HUES64 (cell line): Measurements from ENCODE around the gene CADPS.

ENCODE experiments used
- H3K27ac ChIP-seq: 2 replicates; pipeline ENCODE4 v1.7.0; 2013; ENCODE audit warnings: low read depth, low read length, inconsistent platforms
- H3K27me3 ChIP-seq: 2 replicates; pipeline ENCODE4 v1.6.1; 2013; ENCODE audit warnings: mild to moderate bottlenecking, low read length; ENCODE audit not compliant: insufficient read depth
- H3K36me3 ChIP-seq: 2 replicates; pipeline ENCODE4 v1.6.1; 2013; ENCODE audit warnings: mild to moderate bottlenecking, low read length; ENCODE audit not compliant: insufficient read depth
- H3K4me1 ChIP-seq: 2 replicates; pipeline ENCODE4 v1.6.1; 2013; ENCODE audit warnings: mild to moderate bottlenecking, low read length, moderate library complexity; ENCODE audit not compliant: insufficient read depth
- H3K4me3 ChIP-seq: 2 replicates; pipeline ENCODE4 v1.5.1; 2013; ENCODE audit warnings: mild to moderate bottlenecking, low read length, moderate library complexity
- H3K9ac ChIP-seq: 2 replicates; pipeline ENCODE4 v1.6.1; 2013; ENCODE audit warnings: mild to moderate bottlenecking, low read depth, low read length
- H3K9me3 ChIP-seq: 2 replicates; pipeline ENCODE4 v1.6.1; 2013; ENCODE audit warnings: low read depth, low read length; ENCODE audit not compliant: insufficient read depth
- WGBS: fragments of 150-250, 120-280 bp; methylation state at CpG from one replicate; pipeline ENCODE4 v1.1.7; 2013; ENCODE audit warnings: missing lambda C conversion rate; 5-methylcytosine and 5-hydroxymethylcytosine counted together

CADPS gene

GRCh38 chr3:62416144-62416543, 459.1 kb downstream of the CADPS start:
- peak overlapping the region; percentile 19; the same call in 1 of the 2 replicates for H3K9ac ChIP-seq
- peaks cover 30% of the 10 kb centered on the region for H3K4me1 ChIP-seq
- peak overlapping the region; percentile 32; the same call in 1 of the 2 replicates for H3K4me3 ChIP-seq
- peak overlapping the region; percentile 95; the same call in 1 of the 2 replicates for H3K27ac ChIP-seq
- H3K27me3 ChIP-seq = peaks cover 88% of the 10 kb centered on the region; the same call in 1 of the 2 replicates
- no peaks in the 10 kb centered on the region for H3K36me3 ChIP-seq
- WGBS = 63% methylated on average over 2 of the region's 3 CpGs
- H3K9me3 ChIP-seq = no peaks in the 10 kb centered on the region

DNA sequence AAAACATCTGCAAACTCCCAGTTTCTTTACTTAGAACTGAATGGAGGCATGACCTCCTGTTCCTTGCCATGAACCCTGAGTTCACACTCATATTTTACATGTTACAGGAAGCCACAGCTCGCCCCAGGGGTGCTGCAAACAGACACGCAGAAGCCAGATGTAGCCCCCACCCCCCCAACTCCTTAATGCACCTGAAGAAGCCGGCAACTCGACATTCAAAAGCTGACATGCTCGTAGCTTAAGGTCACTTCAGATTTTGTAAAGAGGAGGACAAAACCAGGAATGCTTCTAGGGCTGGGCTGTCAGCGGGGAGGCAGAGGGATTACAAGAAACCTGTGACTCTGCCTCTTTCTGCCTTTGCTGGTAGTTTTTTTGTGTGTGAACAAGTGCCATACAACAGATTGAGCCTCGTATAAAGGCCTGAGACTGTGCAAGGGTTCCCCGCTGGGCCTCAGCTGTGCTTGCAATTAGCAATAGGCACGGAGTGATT, 459.9 kb downstream of the CADPS start:
- WGBS = 1% methylated on average over 9 of the region's 9 CpGs
- peaks cover 88% of the 10 kb centered on the region; the same call in 1 of the 2 replicates for H3K27me3 ChIP-seq
- no peaks in the 10 kb centered on the region for H3K36me3 ChIP-seq
- H3K9me3 ChIP-seq = no peaks in the 10 kb centered on the region
- H3K27ac ChIP-seq = peak overlapping the region; percentile 95; the same call in 1 of the 2 replicates
- H3K4me3 ChIP-seq = peak overlapping the region; percentile 32
- peak overlapping the region; percentile 19; the same call in 1 of the 2 replicates for H3K9ac ChIP-seq
- peaks cover 30% of the 10 kb centered on the region for H3K4me1 ChIP-seq

GRCh38 chr3:62414786-62415185, 460.4 kb downstream of the CADPS start:
- peak overlapping the region; percentile 28 for H3K4me3 ChIP-seq
- whole genome bisulfite sequencing = 11% methylated on average over 11 of the region's 11 CpGs
- H3K36me3 ChIP-seq = no peaks in the 10 kb centered on the region
- H3K27ac ChIP-seq = peak overlapping the region; percentile 95; the same call in 1 of the 2 replicates
- H3K4me1 ChIP-seq = peaks cover 30% of the 10 kb centered on the region
- no peak overlapping the region for H3K9ac ChIP-seq
- H3K9me3 ChIP-seq = no peaks in the 10 kb centered on the region
- peaks cover 88% of the 10 kb centered on the region; the same call in 1 of the 2 replicates for H3K27me3 ChIP-seq

DNA sequence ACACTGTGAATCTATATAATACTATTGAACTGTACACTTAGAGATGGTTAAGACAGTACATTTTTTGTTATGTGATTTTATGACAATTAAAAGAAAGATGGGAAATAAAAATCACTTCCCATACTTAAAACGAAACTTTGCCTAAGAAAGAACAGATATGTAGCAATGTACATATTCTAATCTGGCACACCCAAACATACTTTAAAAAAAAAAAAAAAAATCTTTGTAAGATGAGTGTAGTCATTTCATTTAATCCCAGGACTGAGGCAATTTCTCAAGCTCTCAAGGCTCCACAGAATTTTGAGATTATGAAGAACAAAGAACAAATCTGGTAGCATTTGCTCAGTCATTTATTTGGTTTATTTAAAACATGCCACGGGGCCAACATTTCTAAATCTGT, 461.5 kb downstream of the CADPS start:
- 87% methylated on average over 1 of the region's 2 CpGs for WGBS
- Histone ChIP-seq H3K27me3 (peaks cover 88% of the 10 kb centered on the region), H3K4me1 (peaks cover 30% of the 10 kb centered on the region), H3K36me3 (no peaks in the 10 kb centered on the region), H3K4me3 (no peak overlapping the region), H3K9ac (no peak overlapping the region), H3K9me3 (no peaks in the 10 kb centered on the region), H3K27ac (no peak overlapping the region)

- 93% methylated on average over 2 of the region's 2 CpGs for WGBS
- Histone ChIP-seq H3K36me3 (no peaks in the 10 kb centered on the region), H3K4me1 (peaks cover 4% of the 10 kb centered on the region; the same call in 1 of the 2 replicates), H3K9ac (no peak overlapping the region), H3K9me3 (no peaks in the 10 kb centered on the region), H3K27me3 (peaks cover 72% of the 10 kb centered on the region), H3K4me3 (no peak overlapping the region), H3K27ac (no peak overlapping the region)
Measured at GRCh38 chr3:62406945-62407344, 468.3 kb downstream of the CADPS start.

- H3K27me3 ChIP-seq = peaks cover 58% of the 10 kb centered on the region
- no peaks in the 10 kb centered on the region for H3K9me3 ChIP-seq
- no peaks in the 10 kb centered on the region for H3K4me1 ChIP-seq
- no peak overlapping the region for H3K4me3 ChIP-seq
- H3K27ac ChIP-seq = no peak overlapping the region
- WGBS = 88% methylated on average over 4 of the region's 6 CpGs
- no peak overlapping the region for H3K9ac ChIP-seq
- H3K36me3 ChIP-seq = no peaks in the 10 kb centered on the region
Measured at GRCh38 chr3:62405566-62405965, 469.6 kb downstream of the CADPS start.

- Histone ChIP-seq H3K9me3 (no peaks in the 10 kb centered on the region), H3K4me3 (no peak overlapping the region), H3K27me3 (peaks cover 54% of the 10 kb centered on the region), H3K36me3 (no peaks in the 10 kb centered on the region), H3K9ac (no peak overlapping the region), H3K27ac (no peak overlapping the region), H3K4me1 (no peaks in the 10 kb centered on the region)
- 91% methylated on average over 4 of the region's 6 CpGs for WGBS
Measured at GRCh38 chr3:62405135-62405534, 470.1 kb downstream of the CADPS start.

DNA sequence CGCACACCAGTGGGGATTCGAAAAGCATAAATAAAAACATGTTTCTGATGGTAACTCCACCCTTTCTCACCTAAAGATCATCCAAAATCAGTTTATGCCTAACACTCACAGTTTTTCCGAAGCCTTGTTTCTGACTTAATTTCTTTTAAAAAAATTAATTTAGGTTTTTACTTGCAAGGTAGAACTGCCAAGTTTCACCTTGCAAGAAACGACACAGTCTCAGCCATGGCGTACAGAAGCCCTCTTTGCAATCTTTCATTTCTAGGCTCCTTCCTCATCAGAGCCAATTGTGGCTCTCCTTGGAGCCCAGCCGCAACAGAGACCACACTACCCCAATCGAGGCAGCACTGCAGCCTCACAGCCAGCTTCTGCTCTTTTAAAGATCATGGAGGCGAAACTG, 470.9 kb downstream of the CADPS start:
- no peak overlapping the region for H3K9ac ChIP-seq
- 91% methylated on average over 8 of the region's 8 CpGs for WGBS
- no peak overlapping the region for H3K4me3 ChIP-seq
- no peaks in the 10 kb centered on the region for H3K9me3 ChIP-seq
- no peak overlapping the region for H3K27ac ChIP-seq
- peaks cover 50% of the 10 kb centered on the region for H3K27me3 ChIP-seq
- H3K4me1 ChIP-seq = no peaks in the 10 kb centered on the region
- no peaks in the 10 kb centered on the region for H3K36me3 ChIP-seq

GRCh38 chr3:62403765-62404164, 471.5 kb downstream of the CADPS start:
- 0 out of 2 replicates have a peak overlapping the region, but pooled peaks have one; percentile 6 for H3K9ac ChIP-seq
- H3K4me1 ChIP-seq = no peaks in the 10 kb centered on the region
- H3K4me3 ChIP-seq = no peak overlapping the region
- H3K9me3 ChIP-seq = no peaks in the 10 kb centered on the region
- no peaks in the 10 kb centered on the region for H3K36me3 ChIP-seq
- peaks cover 44% of the 10 kb centered on the region; the same call in 1 of the 2 replicates for H3K27me3 ChIP-seq
- 100% methylated on average over 1 of the region's 3 CpGs for WGBS
- H3K27ac ChIP-seq = no peak overlapping the region

- no peaks in the 10 kb centered on the region for H3K36me3 ChIP-seq
Measured at GRCh38 chr3:62392626-62393292, 482.5 kb downstream of the CADPS start.

GRCh38 chr3:62387251-62387650, 488.0 kb downstream of the CADPS start:
- WGBS = 94% methylated on average over 3 of the region's 3 CpGs
- H3K9ac ChIP-seq = no peak overlapping the region
- no peak overlapping the region for H3K27ac ChIP-seq
- H3K36me3 ChIP-seq = no peaks in the 10 kb centered on the region
- no peaks in the 10 kb centered on the region for H3K4me1 ChIP-seq
- no peak overlapping the region for H3K4me3 ChIP-seq
- no peaks in the 10 kb centered on the region for H3K9me3 ChIP-seq
- H3K27me3 ChIP-seq = peaks cover 29% of the 10 kb centered on the region

More at GRCh38 chr3:62392626-62393292, 482.5 kb downstream of the CADPS start:
- no peaks in the 10 kb centered on the region for H3K9me3 ChIP-seq
- peaks cover 8% of the 10 kb centered on the region; the same call in 1 of the 2 replicates for H3K27me3 ChIP-seq
- H3K4me1 ChIP-seq = no peaks in the 10 kb centered on the region
- WGBS = 68% methylated on average over 5 of the region's 5 CpGs
- H3K4me3 ChIP-seq = no peak overlapping the region
- H3K27ac ChIP-seq = no peak overlapping the region
- no peak overlapping the region for H3K9ac ChIP-seq
